Astrocyte of the spinal cord (primary cell): ENCODE measurements around the gene IPO11.
"Not testable (repeated sequence)": the region's sequence is repeated elsewhere in the genome, so short reads cannot be mapped to it uniquely, and the experiment has no call there.

Source experiments
- DNase-seq: peaks from one replicate; pipeline ENCODE4 v3.0.0; 2011; ENCODE audit warnings: low read depth, low spot score
- H3K4me3 ChIP-seq: 2 replicates; pipeline ENCODE4 v1.5.1; 2011; ENCODE audit warnings: low read depth, mild to moderate bottlenecking, low read length, moderate library complexity
- CTCF ChIP-seq: IDR thresholded peaks from 2 replicates; pipeline ENCODE4 v1.5.1; 2012; ENCODE audit warnings: low read depth, mild to moderate bottlenecking, low read length, inconsistent platforms
- in situ Hi-C: cut with HindIII; loops from 2 replicates; pipeline ENCODE4 v1.10.0; 2017; ENCODE audit warnings: low sequenced_read_pairs

Gene IPO11

GRCh38 chr5:62617943-62618342 is 205.4 kb downstream of the IPO11 start:
- in situ Hi-C loops = no loop called here
- DNase-seq = no peak
- H3K4me3 ChIP-seq = no peak overlapping the region
- no peak for TF ChIP-seq CTCF

- TF ChIP-seq CTCF = no peak
- no peak for DNase-seq
- H3K4me3 ChIP-seq = no peak overlapping the region
- in situ Hi-C loops = no loop called here
Measured at GRCh38 chr5:62620761-62621160, 208.2 kb downstream of the IPO11 start.

- no peak overlapping the region for H3K4me3 ChIP-seq
- TF ChIP-seq CTCF = no peak
- no peak for DNase-seq
- in situ Hi-C loops = no loop called here
Measured at GRCh38 chr5:62621280-62621679, 208.7 kb downstream of the IPO11 start.

GRCh38 chr5:62623271-62623670 is 210.7 kb downstream of the IPO11 start:
- TF ChIP-seq CTCF = no peak
- no peak overlapping the region for H3K4me3 ChIP-seq
- DNase-seq = no peak
- in situ Hi-C loops = no loop called here

- in situ Hi-C loops, DNase-seq, H3K4me3 ChIP-seq: not testable (repeated sequence)
Measured at GRCh38 chr5:62624436-62624835, 211.9 kb downstream of the IPO11 start.

- no peak for TF ChIP-seq CTCF
- in situ Hi-C loops = no loop called here
- H3K4me3 ChIP-seq = no peak overlapping the region
- no peak for DNase-seq
Measured at GRCh38 chr5:62626534-62626933, 214.0 kb downstream of the IPO11 start.

- in situ Hi-C loops = no loop called here
- no peak for TF ChIP-seq CTCF
- no peak for DNase-seq
- H3K4me3 ChIP-seq = no peak overlapping the region
Measured at GRCh38 chr5:62627121-62627520, 214.6 kb downstream of the IPO11 start.
